SK-N-SH treated with all-trans-retinoic acid at 6 μM for 48 hours (cell line): ENCODE measurements around the gene MIER3.

Source experiments
- ARNTL ChIP-seq: fragments of 450-650 bp; formaldehyde crosslinking; IDR thresholded peaks from 2 replicates; pipeline ENCODE4 v1.5.0; 2020; ENCODE audit warnings: low read depth, mild to moderate bottlenecking, moderate library complexity, borderline replicate concordance
- CSDC2 ChIP-seq: fragments of 250-450 bp; sonication (Bioruptor Pico); IDR thresholded peaks from 2 replicates; pipeline ENCODE4 v1.5.0; 2020; ENCODE audit warnings: mild to moderate bottlenecking, moderate library complexity
- ESRRG ChIP-seq: fragments of 250-450 bp; sonication (Bioruptor Pico); IDR thresholded peaks from 2 replicates; pipeline ENCODE4 v1.6.1; 2021; ENCODE audit warnings: mild to moderate bottlenecking
- ISL1 ChIP-seq: fragments of 250-450 bp; sonication (Bioruptor Pico); IDR thresholded peaks from 2 replicates; pipeline ENCODE4 v2.1.2; 2022; ENCODE audit warnings: mild to moderate bottlenecking, moderate library complexity
- TCF4 ChIP-seq: fragments of 250-450 bp; sonication (Bioruptor Pico); IDR thresholded peaks from 2 replicates; pipeline ENCODE4 v1.8.0; 2021; ENCODE audit warnings: mild to moderate bottlenecking, moderate library complexity, borderline replicate concordance
- TOX ChIP-seq: fragments of 250-450 bp; sonication (Bioruptor Pico); IDR thresholded peaks from 2 replicates; pipeline ENCODE4 v1.8.0; 2021; ENCODE audit warnings: mild to moderate bottlenecking, moderate library complexity, borderline replicate concordance
- TSHZ2 ChIP-seq: fragments of 250-450 bp; sonication (Bioruptor Pico); IDR thresholded peaks from 2 replicates; pipeline ENCODE4 v1.5.0; 2020; ENCODE audit warnings: mild to moderate bottlenecking, moderate library complexity
- ZC3H10 ChIP-seq: fragments of 250-450 bp; sonication (Bioruptor Pico); IDR thresholded peaks from 2 replicates; pipeline ENCODE4 v1.5.1; 2021; ENCODE audit warnings: mild to moderate bottlenecking, moderate library complexity
- ZFP3 ChIP-seq: fragments of 250-450 bp; sonication (Bioruptor Pico); IDR thresholded peaks from 2 replicates; pipeline ENCODE4 v1.5.0; 2020; ENCODE audit warnings: mild to moderate bottlenecking, moderate library complexity
- ZNF565 ChIP-seq: fragments of 450-650 bp; formaldehyde crosslinking; conservative IDR thresholded peaks from 2 replicates; pipeline ENCODE4 v1.5.0; 2020; ENCODE audit warnings: low read depth, mild to moderate bottlenecking, moderate library complexity
- TF ChIP-seq, protein P1 (sequence below): fragments of 250-450 bp; sonication (Bioruptor Pico); IDR thresholded peaks from 2 replicates; pipeline ENCODE4 v1.5.1; 2020; ENCODE audit warnings: low read depth, mild to moderate bottlenecking, moderate library complexity
- TF ChIP-seq, protein P2 (sequence below): fragments of 250-450 bp; sonication (Bioruptor Pico); IDR thresholded peaks from 2 replicates; pipeline ENCODE4 v1.8.0; 2020; ENCODE audit warnings: mild to moderate bottlenecking, moderate library complexity, borderline replicate concordance

DNA sequence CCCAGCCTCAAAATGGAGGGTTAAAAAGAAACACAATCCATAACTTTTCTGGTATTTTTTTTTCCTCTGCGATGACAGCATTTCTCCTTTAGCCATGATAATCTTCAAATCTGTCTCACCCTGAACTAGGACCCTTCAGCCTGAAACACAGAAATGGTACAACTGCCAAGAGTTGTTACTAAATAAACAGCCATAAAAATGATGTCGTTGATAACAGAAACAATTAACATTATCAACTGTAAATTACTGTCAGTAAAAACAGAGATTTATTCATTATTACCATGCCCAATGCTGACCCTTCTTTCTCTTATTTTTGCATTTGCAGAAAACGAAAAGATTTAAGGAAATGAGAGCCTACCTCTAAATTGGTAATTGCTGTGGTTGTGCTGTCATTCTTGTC is 19.4 kb upstream of the MIER3 start:
- no peak for TF ChIP-seq ARNTL (CRISPR knock-in tag)
- TF ChIP-seq CSDC2 (CRISPR knock-in tag) = no peak
- TF ChIP-seq, protein P1, sequence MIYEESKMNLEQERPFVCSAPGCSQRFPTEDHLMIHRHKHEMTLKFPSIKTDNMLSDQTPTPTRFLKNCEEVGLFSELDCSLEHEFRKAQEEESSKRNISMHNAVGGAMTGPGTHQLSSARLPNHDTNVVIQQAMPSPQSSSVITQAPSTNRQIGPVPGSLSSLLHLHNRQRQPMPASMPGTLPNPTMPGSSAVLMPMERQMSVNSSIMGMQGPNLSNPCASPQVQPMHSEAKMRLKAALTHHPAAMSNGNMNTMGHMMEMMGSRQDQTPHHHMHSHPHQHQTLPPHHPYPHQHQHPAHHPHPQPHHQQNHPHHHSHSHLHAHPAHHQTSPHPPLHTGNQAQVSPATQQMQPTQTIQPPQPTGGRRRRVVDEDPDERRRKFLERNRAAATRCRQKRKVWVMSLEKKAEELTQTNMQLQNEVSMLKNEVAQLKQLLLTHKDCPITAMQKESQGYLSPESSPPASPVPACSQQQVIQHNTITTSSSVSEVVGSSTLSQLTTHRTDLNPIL (CRISPR knock-in tag) = no peak
- TF ChIP-seq ZNF565 (CRISPR knock-in tag) = no peak
- TF ChIP-seq ESRRG (CRISPR knock-in tag) = no peak
- no peak for TF ChIP-seq ISL1 (CRISPR knock-in tag)
- TF ChIP-seq, protein P2, sequence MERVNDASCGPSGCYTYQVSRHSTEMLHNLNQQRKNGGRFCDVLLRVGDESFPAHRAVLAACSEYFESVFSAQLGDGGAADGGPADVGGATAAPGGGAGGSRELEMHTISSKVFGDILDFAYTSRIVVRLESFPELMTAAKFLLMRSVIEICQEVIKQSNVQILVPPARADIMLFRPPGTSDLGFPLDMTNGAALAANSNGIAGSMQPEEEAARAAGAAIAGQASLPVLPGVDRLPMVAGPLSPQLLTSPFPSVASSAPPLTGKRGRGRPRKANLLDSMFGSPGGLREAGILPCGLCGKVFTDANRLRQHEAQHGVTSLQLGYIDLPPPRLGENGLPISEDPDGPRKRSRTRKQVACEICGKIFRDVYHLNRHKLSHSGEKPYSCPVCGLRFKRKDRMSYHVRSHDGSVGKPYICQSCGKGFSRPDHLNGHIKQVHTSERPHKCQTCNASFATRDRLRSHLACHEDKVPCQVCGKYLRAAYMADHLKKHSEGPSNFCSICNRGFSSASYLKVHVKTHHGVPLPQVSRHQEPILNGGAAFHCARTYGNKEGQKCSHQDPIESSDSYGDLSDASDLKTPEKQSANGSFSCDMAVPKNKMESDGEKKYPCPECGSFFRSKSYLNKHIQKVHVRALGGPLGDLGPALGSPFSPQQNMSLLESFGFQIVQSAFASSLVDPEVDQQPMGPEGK (CRISPR knock-in tag) = no peak
- TF ChIP-seq TSHZ2 (CRISPR knock-in tag) = no peak
- 0 out of 2 replicates have a peak, but pooled peaks have one; percentile 18 for TF ChIP-seq TCF4 (CRISPR knock-in tag)
- no peak for TF ChIP-seq TOX
- no peak for TF ChIP-seq ZFP3
- TF ChIP-seq ZC3H10 (CRISPR knock-in tag) = no peak
